ENCODE results near the gene ARID3B.

- TF ChIP-seq CTCF (IDR thresholded peaks at IDR 0.05) = no peak
- no peak for TF ChIP-seq POLR2A (IDR thresholded peaks at IDR 0.05)
Observed at GRCh38 chr15:74569731-74570070, 28.7 kb downstream of the ARID3B start.

Data from vagina (tissue), 2 donors.